ENCODE measurements around the gene DGKB.
A peak's percentile ranks its signal among the peaks of the same experiment; 100 is the strongest.
"Not testable (repeated sequence)": the region's sequence is repeated elsewhere in the genome, so short reads cannot be mapped to it uniquely, and the experiment has no call there.

Gene DGKB

DNA sequence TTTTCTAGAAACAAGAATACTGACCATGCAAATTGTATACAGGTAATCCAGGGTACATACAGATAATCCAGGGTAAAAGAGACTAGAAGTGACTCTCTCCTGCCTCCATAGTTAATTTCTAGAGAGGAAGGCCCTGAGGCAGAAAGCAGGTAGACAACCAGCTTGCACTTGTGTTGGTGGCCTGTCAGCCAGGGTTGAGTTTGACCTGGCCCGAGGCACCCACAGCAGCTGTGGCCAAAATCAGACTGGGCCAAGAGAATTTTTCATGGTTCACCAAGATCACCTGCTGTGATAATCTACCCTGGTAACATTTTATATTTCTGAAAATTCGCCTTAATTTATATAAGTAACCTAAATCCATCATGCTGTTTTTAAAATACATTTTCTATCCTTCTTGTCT lies 526.6 kb downstream of the DGKB start:
- DNase-seq, result no peak

DNA sequence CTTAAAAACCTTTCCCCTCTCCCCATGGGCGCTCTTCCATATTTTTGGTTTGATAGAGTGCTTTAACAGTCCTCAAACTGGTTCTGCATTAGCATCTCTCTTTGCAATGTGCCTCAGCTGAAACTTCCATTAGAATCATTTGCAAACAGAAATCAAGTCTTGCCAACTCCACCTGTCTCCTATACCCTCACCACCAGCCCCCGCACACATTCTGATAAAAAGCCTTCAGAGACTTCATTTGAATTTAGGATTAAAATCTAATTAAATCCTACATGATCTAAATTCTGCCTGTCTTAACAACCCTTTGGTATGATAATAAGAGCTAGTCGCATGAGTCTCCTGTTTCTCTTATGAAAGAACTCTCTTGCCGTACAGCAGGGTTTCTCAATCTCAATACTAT lies 528.2 kb downstream of the DGKB start:
- no peak for DNase-seq

DNA sequence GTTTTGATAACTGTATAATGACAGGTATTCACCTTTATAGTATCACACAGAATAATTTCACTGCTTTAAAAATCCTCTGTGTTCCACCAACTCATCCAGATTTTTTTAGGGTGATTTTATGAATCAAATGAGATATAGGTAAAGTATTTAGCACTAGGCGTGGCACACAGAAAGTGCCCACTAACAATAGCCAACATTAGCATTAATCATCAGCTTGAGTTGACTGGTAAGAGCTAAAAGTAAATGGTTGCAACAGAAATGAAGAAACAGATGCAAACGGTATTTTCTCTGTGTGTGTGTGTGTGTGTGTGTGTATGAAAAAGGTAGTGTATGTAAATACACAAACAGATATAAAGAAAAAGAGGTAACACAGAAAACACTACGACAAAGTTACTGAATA lies 534.3 kb downstream of the DGKB start:
- no peak for DNase-seq

DNA sequence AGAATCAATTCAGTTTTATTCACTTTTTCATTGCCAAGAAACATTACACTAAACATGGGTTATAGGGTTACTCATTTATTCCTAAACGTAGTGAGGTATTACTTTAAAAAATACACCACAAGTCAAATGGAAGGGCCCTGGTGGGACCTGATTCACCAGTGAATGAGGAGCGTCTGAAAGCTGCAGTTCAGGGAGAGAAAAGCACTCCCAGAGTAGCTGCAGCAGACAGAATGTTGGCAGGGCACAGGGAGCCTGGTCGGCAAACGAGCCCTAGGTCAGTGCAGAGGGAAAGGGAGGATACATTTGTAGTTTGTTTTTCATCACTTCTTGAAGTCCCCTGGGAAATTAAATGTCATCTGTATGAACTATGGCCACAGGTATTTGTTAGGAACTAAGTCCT lies 551.4 kb downstream of the DGKB start:
- DNase-seq, result no peak

DNA sequence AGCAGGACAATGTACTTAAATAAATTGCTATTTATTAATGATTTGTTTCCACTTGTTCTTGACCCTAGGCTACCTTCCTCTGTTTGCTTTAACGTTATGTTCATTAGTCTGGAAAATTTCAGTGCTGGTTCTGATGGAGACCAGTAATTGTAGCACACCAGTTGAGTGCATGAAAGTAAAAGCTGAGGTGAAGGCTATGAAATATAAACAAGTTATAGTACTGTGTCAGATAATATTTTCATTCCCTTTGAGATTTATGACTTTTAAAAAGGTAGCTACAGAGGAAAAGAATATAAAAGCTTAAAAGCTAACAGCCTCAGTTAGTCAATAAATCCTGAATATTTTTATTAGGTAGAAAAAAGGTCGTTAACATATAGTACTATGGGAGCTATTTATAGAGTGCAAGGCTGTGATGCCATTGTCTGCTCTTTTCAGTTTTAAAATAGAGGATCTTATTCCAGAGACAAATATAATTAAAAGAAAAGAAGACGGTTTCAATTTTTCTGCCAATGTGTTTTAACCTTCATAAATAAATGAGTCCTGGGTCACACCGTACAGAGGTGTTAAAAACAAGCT lies 561.3 kb downstream of the DGKB start:
- DNase-seq, result no peak

DNA sequence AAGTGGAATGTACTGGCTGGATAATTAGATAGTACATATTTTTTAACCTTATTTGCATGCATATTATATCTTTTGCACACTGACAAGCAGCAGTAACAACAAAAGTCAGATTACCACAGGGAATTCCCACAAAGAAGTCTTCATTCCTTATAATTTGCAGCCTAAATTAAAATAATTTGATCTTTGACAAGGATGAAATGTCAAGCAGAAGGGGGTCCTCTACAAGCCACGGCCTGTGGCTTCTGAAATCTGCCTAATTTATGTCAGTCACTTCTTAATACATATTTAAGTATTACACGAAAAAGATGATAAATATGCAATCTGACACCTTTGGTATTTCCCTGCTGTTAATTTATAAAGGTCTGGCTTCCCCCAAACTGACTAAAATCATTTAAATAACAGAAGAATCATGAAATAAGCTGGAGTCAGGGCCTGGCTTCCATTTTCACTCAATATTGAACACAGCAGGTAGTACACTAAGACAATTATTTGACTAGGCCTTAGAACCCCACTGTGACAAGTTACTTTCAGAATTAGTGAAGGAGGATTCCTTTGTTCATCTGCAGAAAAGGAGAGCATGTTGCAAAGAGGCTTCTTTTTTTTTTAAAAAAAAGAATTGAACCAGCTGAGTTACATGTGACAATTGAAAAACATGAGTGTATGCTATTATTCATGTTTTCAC lies 562.0 kb downstream of the DGKB start:
- DNase-seq, result no peak

DNA sequence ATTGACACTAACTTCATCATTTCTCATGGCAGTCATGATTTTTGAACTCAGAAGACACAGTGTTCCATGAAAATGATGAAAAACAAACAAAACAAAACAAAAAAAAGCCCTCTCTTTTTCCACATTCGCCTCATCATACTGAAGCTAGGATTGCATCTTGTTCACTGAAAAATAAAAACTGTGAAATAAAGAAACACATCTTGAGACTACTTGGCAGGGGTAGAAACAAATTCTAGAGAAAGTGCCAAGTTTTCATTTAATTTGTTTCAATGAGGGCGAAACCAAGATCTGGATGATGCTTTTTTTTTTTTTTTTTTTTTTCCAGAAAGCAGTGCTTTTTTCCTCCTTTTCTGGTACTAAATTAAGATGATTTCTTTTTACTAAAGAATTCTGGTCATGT lies 562.7 kb downstream of the DGKB start:
- no peak for DNase-seq

DNA sequence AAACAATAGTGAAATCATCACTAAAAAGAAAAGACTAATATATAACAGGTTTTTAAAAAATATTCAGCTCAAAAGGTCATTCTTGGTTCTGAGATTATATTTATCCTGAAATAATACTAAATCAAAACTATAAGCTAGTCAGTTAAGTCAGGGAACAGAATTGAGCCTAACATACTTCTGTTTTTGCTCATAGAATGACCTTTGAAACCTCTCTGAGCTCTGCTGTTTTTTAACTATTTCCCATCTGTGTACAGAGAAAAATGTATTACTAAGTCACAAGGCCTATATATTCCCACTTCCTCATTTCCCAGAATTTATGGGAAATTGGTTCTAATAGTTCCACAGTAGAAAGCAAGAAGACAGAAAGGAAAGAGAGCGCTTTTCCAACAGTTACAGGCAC lies 566.3 kb downstream of the DGKB start:
- no peak for DNase-seq

DNA sequence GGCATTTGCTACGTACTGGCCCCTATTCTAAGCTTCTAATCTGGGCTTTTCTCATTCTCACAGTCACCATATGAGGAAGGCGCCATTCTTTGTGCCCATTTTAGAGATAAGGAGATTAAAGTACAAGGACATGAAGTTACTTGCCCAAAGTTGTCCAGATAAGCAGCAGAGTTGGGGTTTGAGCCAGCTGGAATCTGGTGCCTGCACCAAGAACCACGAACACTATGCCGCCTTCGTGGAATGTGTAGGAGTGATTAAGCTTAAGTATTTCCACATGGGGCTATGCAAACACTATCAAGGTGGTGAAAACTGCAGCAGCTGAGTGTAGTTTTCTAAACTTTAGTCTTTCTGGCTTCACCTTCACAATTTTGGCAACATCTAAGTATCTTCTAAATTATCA lies 570.4 kb downstream of the DGKB start:
- peak; percentile 2 for DNase-seq

DNA sequence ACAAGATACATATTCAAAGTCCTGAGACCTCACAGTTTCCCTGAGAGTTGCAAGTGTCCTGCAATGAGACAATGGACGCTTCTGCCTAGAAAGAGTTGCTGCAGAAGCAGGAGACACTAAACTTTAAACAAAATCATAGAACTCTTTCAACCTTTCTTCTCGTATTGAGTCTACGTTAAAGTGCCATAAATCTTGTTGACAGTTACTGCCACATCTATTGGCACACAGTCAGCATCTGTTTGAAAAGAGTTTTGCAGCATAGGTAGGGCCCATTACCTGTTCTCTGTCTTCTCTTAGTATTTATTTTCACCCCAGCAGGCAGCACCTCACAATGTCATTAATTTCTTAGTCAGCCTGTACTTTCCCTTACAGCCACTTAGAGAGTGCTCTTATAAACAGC lies 577.8 kb downstream of the DGKB start:
- DNase-seq, result no peak

DNA sequence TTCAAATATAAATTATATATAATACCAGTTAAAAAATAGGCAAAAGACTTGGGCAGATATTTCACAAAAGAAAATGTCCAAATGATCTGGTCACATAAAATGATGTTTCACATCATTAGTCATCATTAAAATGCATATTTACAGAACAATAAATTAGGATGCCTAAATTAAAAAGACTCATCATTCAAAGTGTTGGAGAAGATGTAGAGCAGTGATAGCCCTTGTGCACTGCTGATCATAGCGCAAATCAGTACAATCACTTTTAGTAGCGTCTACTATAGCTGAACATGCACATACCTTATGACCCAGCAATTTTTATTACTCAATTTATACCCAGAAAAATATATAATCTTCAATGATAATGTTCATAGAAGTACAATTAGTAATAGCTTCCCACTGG lies 579.8 kb downstream of the DGKB start:
- DNase-seq, result no peak

DNA sequence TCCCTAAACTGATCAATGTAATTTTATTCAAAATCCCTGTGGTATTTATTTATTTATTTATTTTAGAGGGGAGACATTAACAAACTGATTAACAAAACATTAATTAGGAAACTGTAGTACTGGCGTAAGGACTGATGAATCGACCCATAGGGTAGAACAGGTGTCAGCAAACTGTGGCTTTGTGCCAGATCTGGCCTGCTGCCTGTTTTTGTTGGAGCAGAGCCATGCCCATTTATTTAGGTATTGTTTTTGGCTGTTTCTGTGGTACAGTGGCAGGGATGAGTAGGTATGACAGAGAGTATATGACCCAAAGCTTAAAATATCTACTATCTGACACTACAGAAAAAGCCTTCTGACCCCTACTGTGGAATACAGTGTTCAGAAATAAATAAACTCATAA lies 580.6 kb downstream of the DGKB start:
- no peak for DNase-seq

DNA sequence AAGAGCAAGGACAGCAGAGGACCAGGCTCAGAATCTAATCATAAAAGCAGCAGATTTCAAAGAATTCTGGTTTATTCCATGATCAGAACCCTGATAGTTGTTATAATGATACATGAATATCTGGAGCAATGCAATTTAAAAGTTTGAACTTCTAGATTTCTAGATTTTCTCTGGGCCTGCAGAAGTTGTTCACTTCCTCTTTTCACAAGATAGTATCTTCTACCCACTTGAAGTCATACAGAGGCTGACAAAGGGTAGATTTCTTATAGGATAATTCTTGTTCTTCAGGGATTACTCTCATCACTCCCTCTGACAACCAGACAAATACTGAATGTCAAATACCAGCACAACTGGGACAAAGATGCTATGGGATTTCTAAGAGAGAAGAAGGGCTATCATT lies 593.1 kb downstream of the DGKB start:
- peak; percentile 14 for DNase-seq

DNA sequence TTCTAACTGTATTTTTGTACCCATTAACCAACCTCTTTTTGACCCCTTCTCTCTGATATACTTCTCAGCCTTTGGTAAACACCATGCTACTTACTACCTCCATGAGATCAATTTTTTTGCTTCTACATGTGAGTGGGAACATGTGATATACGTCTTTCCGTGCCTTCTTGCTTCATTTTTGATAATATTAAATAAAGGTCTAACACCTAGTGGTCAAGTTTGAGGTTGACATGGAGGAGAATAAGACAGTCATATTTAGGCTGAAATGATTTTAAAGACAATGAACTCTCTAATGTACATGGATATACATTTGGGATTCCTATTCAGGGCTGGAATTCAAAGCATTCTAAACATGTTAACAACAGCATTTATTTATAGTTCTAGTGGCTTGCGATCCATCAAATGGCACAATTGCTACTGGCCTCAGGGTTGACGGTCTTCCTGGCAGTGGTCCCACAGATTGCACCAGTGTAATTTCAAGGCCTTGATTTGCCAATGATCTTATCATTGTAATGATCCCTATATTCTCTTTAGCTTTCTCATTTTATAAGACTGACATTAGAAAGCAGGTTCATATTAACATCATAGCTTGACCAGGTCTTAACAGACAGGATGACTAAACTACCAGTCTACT lies 597.2 kb downstream of the DGKB start:
- no peak for DNase-seq

DNA sequence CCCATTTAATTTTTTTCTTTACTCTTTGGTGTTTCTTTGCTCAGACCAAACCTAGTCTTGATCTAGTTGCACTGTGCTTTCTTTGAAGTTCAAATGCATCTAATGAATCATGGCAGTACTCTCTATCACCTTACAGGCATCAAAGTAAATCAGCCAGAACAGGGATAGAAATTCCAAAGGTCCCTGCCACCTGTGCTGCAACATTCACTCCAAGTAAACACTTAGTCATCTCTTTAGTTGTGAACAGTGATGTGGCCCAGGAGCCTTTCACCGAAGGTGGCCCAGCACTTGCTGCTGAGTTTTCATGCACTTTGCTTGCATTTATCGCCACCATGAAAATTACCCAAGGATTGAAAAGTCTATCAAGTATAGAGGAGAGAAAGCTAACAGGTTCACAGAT lies 599.0 kb downstream of the DGKB start:
- no peak for DNase-seq

DNA sequence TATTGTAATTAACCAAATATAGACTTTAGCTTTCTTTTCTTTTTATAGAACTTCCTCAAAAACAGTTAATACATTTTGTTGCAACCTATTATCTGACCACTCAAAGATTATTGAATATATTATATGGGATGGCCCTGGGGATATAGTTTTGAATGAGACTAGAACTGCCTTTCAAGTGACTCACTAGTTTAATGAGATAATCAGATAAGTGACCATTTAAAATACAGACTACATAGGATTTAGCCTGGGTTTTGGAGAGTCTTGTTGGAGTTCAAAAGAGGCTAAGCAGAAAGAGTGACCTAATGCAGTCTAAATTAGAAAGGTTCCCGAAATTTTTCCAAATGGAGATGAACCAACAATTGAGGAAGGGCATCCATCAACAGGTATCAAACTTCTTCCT lies 607.9 kb downstream of the DGKB start:
- no peak for DNase-seq

DNA sequence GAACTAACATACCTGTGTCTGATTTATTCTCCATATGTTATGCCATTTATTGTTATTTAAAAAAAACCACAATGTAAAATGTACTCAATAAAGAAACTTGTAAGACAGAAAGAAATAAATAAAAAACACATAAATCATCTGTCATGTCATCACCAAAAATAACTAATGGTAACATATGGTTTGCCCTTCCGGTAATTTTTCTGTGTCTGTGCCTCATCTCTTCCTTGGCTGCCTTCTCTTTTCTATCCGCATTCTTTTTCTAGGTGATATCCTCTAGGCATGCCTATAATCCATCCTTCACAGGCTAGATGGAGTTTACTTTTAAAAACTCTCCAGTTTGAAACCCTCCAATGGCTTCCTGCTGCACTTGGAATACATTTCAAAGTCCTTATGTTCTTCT lies 609.1 kb downstream of the DGKB start:
- no peak for DNase-seq

DNA sequence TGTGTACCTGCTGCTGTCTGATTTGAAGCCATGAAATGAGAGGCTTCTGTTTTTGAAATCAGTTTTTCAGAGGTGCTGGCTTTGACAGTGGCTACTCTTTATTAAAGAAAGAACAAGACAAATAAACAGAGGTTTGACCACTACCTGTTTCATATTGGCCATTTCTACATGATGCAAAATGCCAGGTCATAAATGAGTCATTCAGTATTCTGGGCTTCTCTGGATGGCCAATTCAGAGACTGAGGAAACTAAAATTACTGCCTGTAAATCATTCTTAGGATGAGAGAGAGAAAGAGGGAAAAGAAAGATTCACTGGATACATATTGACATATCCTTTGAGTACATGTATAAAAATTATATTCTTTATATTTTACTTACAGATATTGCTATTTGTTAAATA lies 609.8 kb downstream of the DGKB start:
- no peak for DNase-seq

DNA sequence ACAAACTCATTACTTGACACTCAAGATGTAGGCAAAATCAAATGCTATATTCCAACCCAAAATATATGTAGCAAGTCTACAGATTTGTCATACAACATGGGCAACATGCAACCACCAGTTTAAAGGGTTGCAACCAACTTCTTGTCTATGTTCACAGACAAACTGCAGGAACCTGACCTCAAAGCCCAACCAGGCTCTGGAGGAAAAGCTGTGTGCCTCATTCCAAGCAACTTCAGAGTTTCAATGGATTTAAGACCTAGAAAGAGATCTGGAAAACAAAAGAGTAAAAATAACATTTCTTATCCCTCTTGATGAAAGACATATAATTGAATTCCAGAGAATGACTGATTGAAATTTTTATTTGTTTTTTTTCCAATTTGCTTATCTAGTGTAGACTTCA lies 612.6 kb downstream of the DGKB start:
- no peak for DNase-seq

DNA sequence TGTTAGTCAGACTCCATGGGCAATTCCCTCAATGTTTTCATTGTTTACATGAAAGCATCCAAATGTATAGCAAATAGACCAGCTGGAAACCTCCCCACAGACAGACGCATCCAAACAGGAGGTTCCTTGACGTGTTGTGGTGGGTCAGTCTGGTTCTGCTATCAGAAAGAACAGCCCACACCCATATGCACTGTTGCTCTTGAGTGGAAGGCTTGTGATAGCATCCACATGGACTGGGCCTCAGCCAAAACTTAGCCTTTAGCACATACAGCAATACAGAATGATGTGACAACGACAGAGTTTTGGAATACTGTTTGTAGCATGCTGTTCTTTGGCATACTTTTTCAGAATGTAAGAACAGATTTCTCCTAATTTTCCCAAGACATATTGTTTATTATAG lies 613.9 kb downstream of the DGKB start:
- DNase-seq, result peak; percentile 2

DNA sequence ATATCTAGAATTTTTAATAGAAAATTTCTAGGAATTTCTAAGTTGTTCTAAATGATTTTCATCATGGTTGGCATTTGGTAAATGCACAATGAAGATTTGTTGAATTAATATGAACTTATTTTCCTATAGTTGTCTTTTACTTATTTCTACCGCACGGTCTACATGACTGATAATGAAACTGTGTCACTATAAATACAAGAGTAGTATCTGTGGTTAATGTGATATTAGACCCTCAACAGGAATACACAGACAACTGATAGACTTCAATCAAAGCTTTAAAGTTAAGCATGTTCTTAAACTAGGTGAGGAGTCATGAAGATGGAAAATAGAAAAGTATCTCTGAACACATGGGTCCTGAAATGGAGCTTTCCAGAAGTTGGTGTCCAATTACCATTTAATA lies 615.2 kb downstream of the DGKB start:
- DNase-seq, result no peak

DNA sequence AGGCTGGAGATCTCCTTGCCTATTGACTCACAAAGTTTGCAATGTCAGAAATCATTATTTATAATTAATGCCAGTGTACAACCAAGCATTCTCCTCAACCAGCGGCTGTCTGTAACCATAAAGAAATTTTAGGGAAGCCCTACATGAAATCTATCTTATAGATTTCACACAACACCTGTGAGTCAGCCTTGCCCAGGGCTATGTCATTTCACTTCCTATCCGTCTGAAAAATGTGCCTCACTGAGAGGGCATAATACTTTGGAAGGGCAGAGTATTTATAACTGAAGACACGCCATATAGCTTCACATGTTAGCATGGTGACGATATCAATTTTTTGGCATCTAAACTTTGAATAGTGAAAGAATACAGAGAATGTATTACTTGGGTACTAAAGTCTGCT lies 616.5 kb downstream of the DGKB start:
- no peak for DNase-seq

DNA sequence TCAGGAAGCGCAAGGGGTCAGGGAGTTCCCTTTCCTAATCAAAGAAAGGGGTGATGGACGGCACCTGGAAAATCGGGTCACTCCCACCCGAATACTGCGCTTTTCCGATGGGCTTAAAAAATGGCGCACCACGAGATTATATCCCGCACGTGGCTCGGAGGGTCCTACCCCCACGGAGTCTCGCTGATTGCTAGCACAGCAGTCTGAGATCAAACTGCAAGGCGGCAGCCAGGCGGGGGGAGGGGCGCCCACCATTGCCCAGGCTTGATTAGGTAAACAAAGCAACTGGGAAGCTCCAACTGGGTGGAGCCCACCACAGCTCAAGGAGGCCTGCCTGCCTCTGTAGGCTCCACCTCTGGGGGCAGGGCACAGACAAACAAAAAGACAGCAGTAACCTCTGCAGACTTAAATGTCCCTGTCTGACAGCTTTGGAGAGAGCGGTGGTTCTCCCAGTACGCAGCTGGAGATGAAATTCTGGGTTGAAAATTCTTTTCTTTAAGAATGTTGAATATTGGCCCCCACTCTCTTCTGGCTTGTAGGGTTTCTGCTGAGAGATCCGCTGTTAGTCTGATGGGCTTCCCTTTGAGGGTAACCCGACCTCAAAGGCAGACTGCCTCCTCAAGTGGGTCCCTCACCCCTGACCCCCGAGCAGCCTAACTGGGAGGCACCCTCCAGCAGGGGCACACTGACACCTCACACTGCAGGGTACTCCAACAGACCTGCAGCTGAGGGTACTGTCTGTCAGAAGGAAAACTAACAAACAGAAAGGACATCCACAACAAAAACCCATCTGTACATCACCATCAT lies 623.3 kb downstream of the DGKB start:
- DNase-seq, result not testable (repeated sequence)

DNA sequence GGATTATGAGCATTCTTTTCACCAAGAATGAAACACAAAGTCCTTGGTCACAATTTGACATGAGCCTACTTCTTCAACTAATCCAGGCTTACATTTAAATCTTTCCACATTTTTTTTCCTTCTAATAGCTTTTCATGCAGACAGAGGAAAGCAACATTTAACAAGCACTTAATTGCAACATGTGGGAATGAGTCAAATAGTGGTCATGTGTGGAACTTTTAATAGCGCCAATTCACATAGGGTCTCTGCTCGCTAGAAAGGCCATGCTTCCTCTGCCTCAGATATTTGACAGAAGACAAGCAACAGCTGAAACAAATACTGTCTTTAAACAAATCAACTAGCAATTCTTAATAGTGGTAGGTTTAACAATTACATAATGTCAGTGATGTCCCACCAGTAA lies 627.2 kb downstream of the DGKB start:
- no peak for DNase-seq

Measured in OCI-M1 (cell line).